CD4-positive, CD25-positive, alpha-beta regulatory T cell (primary cell): ENCODE data around the gene TLE4. TPM values are rescaled to one million over a fixed set of nuclear protein-coding genes. Genes with fewer than 3 reads are reported as not detected.

Experiments
- ATAC-seq, 2 donors: fragments of 150-1000 bp; cut with Tn5 transposase; one replicate each; pipeline ENCODE4 v1.10.0; 2021; ENCODE audit warnings: low read depth in 2 of 2, moderate number of reproducible peaks in 2 of 2, moderate library complexity in 1 of 2
- DNase-seq, 3 donors: peaks; one replicate each; pipeline versions ENCODE4 v3.0.0 to v3.0.0-alpha.2; 2012 to 2022; ENCODE audit warnings: mixed read lengths in 1 of 3
- H3K27ac ChIP-seq: one replicate; pipeline ENCODE4 v1.7.0; 2013; ENCODE audit warnings: mild to moderate bottlenecking, low read length; ENCODE audit not compliant: insufficient read depth, poor library complexity, severe bottlenecking
- H3K27me3 ChIP-seq: one replicate; pipeline ENCODE4 v1.7.0; 2013; ENCODE audit warnings: low read length; ENCODE audit not compliant: control insufficient read depth, insufficient read depth
- H3K36me3 ChIP-seq: one replicate; pipeline ENCODE4 v1.7.0; 2013; ENCODE audit warnings: mild to moderate bottlenecking, low read length, moderate library complexity; ENCODE audit not compliant: control insufficient read depth, insufficient read depth
- H3K4me1 ChIP-seq: 2 replicates; pipeline ENCODE4 v1.7.0; 2013; ENCODE audit warnings: mild to moderate bottlenecking, low read length; ENCODE audit not compliant: insufficient read depth, control insufficient read depth, poor library complexity, severe bottlenecking
- H3K4me3 ChIP-seq: one replicate; pipeline ENCODE4 v1.7.0; 2013; ENCODE audit warnings: low read depth, mild to moderate bottlenecking, low read length, moderate library complexity
- H3K9me3 ChIP-seq, 2 experiments: 1 replicate in 1 of 2; 2 replicates in 1 of 2; pipeline ENCODE4 v1.7.0; 2013; ENCODE audit warnings: low read length in 2 of 2, mild to moderate bottlenecking in 1 of 2, moderate library complexity in 1 of 2; ENCODE audit not compliant: control insufficient read depth in 2 of 2
- H3K27ac Mint-ChIP-seq, 3 donors: one replicate each; pipeline ENCODE4 v1.8.0; 2020 to 2022; ENCODE audit warnings: mild to moderate bottlenecking in 3 of 3, mixed read lengths in 3 of 3, moderate library complexity in 2 of 3
- H3K27me3 Mint-ChIP-seq: one replicate; pipeline ENCODE4 v1.8.0; 2022; ENCODE audit warnings: mild to moderate bottlenecking, mixed read lengths
- H3K36me3 Mint-ChIP-seq: one replicate; pipeline ENCODE4 v1.8.0; 2020; ENCODE audit warnings: mixed read lengths
- H3K4me1 Mint-ChIP-seq, 4 donors: one replicate each; pipeline ENCODE4 v1.8.0; 2020 to 2022; ENCODE audit warnings: mixed read lengths in 4 of 4, mild to moderate bottlenecking in 1 of 4
- H3K4me3 Mint-ChIP-seq, 4 donors: one replicate each; pipeline ENCODE4 v1.8.0; 2020 to 2022; ENCODE audit warnings: mild to moderate bottlenecking in 4 of 4, mixed read lengths in 4 of 4, moderate library complexity in 3 of 4
- H3K9me3 Mint-ChIP-seq, 7 donors: one replicate each; pipeline ENCODE4 v1.8.0; 2020 to 2022; ENCODE audit warnings: mixed read lengths in 7 of 7, mild to moderate bottlenecking in 3 of 7, moderate library complexity in 2 of 7
- polyA plus RNA-seq, 4 donors: library from polyadenylated mRNA; unstranded; fragments of 300-500 nt; fragmentation: Illumina TruSeq; gene quantifications; one replicate each; pipeline ENCODE4 v1.2.3, GENCODE V29; 2021
- total RNA-seq: library from RNA; stranded (reverse); gene quantifications from one replicate; pipeline ENCODE4 v1.2.3, GENCODE V29; 2022

The TLE4 gene
- total and polyA plus RNA-seq, 5 donors from 2014 or later, result 16.2 to 127 (median 24.0) TPM

DNA sequence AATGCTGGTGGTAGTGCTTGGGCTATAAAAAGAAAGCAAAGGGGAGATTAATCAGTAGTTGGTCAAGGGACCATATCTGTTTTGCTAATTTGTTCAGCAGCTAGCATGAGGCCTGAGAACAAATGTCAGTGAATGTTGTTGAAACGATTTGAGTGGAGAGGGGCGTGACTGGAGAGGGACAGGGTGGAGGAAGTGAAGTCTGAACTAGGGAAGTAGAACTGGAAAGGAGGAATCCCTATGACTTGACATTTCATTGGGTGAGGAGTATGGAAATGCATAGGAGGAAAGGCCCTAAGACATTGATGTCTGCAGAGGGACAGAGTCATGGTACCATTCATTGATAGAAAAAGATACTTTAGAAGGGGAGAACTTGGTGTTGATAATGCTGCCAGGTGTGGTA, 19.7 kb downstream of the TLE4 start:
- Mint-ChIP-seq H3K27ac (peak overlapping the region in 2 of 3 donors; percentile 30 to 59), H3K27me3 (no peaks in the 10 kb centered on the region), H3K4me1 (peaks cover 44 to 71% (median 56%) of the 10 kb centered on the region in 4 donors), H3K9me3 (peaks cover 0 to 2% (median 0%) of the 10 kb centered on the region in 7 donors), H3K4me3 (peak overlapping the region in 1 of 4 donors; percentile 8), H3K36me3 (peaks cover 15% of the 10 kb centered on the region)
- H3K4me3 ChIP-seq, result no peak overlapping the region
- no peaks in the 10 kb centered on the region for H3K9me3 ChIP-seq
- peaks cover 5% of the 10 kb centered on the region for H3K4me1 ChIP-seq
- DNase-seq (no peak), ATAC-seq (no peak)
- H3K36me3 ChIP-seq, result peaks cover 2% of the 10 kb centered on the region
- no peak overlapping the region for H3K27ac ChIP-seq
- no peaks in the 10 kb centered on the region for H3K27me3 ChIP-seq

- H3K36me3 ChIP-seq, result no peaks in the 10 kb centered on the region
- H3K4me3 ChIP-seq, result peak overlapping the region; percentile 37
- Mint-ChIP-seq H3K4me1 (peaks cover 50 to 79% (median 63%) of the 10 kb centered on the region in 4 donors), H3K4me3 (peak overlapping the region; percentile 15 to 58 (median 42)), H3K27ac (peak overlapping the region in 1 of 3 donors; percentile 22), H3K9me3 (peaks cover 0 to 2% (median 0%) of the 10 kb centered on the region in 7 donors), H3K36me3 (peaks cover 20% of the 10 kb centered on the region), H3K27me3 (no peaks in the 10 kb centered on the region)
- H3K9me3 ChIP-seq, result no peaks in the 10 kb centered on the region
- peaks cover 5% of the 10 kb centered on the region for H3K4me1 ChIP-seq
- H3K27me3 ChIP-seq, result no peaks in the 10 kb centered on the region
- no peak overlapping the region for H3K27ac ChIP-seq
- DNase-seq (peak in 2 of 3 donors; percentile 33 to 67), ATAC-seq (peak in 1 of 2 donors; percentile 44)
These were observed 21.1 kb downstream of the TLE4 start for GRCh38 chr9:79592726-79593493.

DNA sequence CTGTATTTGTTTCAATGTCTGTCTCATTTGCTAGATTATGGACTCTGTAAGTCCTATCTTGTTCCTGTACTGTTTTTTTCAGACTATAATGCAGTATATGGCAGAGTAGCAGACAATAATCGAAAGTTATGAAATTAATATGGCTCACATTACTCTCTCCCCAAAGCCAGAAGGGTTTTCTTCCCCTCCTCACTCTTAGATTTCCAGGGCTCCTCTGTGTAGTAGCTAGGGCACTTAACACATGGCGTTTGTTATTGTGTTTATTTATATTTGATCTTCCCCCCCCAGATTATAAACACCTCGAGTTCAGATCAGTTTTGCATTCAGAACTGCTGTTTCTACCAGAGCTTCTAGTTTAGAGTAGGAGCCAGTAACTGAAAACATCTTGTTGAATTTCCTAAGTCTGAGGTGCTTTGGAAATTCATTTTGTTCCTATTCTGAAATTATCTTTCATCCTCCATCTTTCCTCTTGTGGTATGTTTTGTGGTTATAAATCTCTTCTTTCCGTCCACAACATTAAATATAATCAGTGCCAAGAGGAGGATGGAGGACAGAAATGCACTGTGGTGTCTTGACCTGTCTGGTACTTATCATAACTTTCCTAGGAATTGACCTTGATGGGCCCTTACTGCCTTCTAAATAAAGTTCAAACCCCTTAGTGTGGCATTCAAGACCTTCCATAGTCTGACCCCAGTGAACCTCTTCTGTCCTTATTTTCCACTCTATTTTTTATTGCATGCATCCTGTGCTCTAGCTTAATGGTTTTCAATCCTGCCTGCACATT, 27.0 kb downstream of the TLE4 start:
- no peak overlapping the region for H3K4me3 ChIP-seq
- ATAC-seq (no peak), DNase-seq (no peak)
- no peaks in the 10 kb centered on the region for H3K27me3 Mint-ChIP-seq
- peaks cover 12% of the 10 kb centered on the region for H3K4me1 ChIP-seq
- peak overlapping the region in 2 of 3 donors; percentile 60 to 77 for H3K27ac Mint-ChIP-seq
- no peaks in the 10 kb centered on the region for H3K36me3 ChIP-seq
- H3K4me3 Mint-ChIP-seq, result peak overlapping the region in 1 of 4 donors; percentile 5
- H3K36me3 Mint-ChIP-seq, result peaks cover 38% of the 10 kb centered on the region
- H3K27me3 ChIP-seq, result no peaks in the 10 kb centered on the region
- peaks cover 40 to 72% (median 56%) of the 10 kb centered on the region in 4 donors for H3K4me1 Mint-ChIP-seq
- H3K9me3 Mint-ChIP-seq, result peaks cover 0 to 11% (median 0%) of the 10 kb centered on the region in 7 donors
- H3K27ac ChIP-seq, result no peak overlapping the region
- H3K9me3 ChIP-seq, result no peaks in the 10 kb centered on the region

- Mint-ChIP-seq H3K27ac (peak overlapping the region in 1 of 3 donors; percentile 18), H3K27me3 (no peaks in the 10 kb centered on the region), H3K4me3 (no peak overlapping the region), H3K9me3 (peaks cover 0 to 11% (median 0%) of the 10 kb centered on the region in 7 donors), H3K36me3 (peaks cover 33% of the 10 kb centered on the region), H3K4me1 (peaks cover 27 to 57% (median 43%) of the 10 kb centered on the region in 4 donors)
- DNase-seq, result no peak
- Histone ChIP-seq H3K27me3 (no peaks in the 10 kb centered on the region), H3K27ac (no peak overlapping the region), H3K9me3 (no peaks in the 10 kb centered on the region), H3K36me3 (no peaks in the 10 kb centered on the region), H3K4me1 (peaks cover 12% of the 10 kb centered on the region), H3K4me3 (no peak overlapping the region)
- no peak for ATAC-seq
These were observed 28.7 kb downstream of the TLE4 start for GRCh38 chr9:79600466-79600865.

- peaks cover 29% of the 10 kb centered on the region for H3K36me3 Mint-ChIP-seq
- ATAC-seq, result no peak
- H3K4me3 Mint-ChIP-seq, result no peak overlapping the region
These were observed 31.6 kb downstream of the TLE4 start for GRCh38 chr9:79603222-79603920.

GRCh38 chr9:79604149-79604548, 32.4 kb downstream of the TLE4 start:
- Histone ChIP-seq H3K36me3 (no peaks in the 10 kb centered on the region), H3K27ac (no peak overlapping the region), H3K9me3 (no peaks in the 10 kb centered on the region), H3K4me3 (no peak overlapping the region), H3K4me1 (peaks cover 12% of the 10 kb centered on the region), H3K27me3 (no peaks in the 10 kb centered on the region)
- no peak for DNase-seq
- Mint-ChIP-seq H3K27me3 (no peaks in the 10 kb centered on the region), H3K9me3 (peaks cover 0 to 15% (median 0%) of the 10 kb centered on the region in 7 donors), H3K4me1 (peaks cover 13 to 49% (median 27%) of the 10 kb centered on the region in 4 donors), H3K4me3 (no peak overlapping the region), H3K36me3 (peaks cover 29% of the 10 kb centered on the region), H3K27ac (no peak overlapping the region)
- no peak for ATAC-seq

More at GRCh38 chr9:79603222-79603920, 31.6 kb downstream of the TLE4 start:
- no peak overlapping the region for H3K4me3 ChIP-seq
- H3K27me3 ChIP-seq, result no peaks in the 10 kb centered on the region
- H3K4me1 ChIP-seq, result peaks cover 12% of the 10 kb centered on the region
- no peak for DNase-seq
- H3K9me3 ChIP-seq, result no peaks in the 10 kb centered on the region
- peaks cover 0 to 15% (median 0%) of the 10 kb centered on the region in 7 donors for H3K9me3 Mint-ChIP-seq
- peaks cover 13 to 54% (median 35%) of the 10 kb centered on the region in 4 donors for H3K4me1 Mint-ChIP-seq
- no peak overlapping the region for H3K27ac Mint-ChIP-seq
- H3K36me3 ChIP-seq, result no peaks in the 10 kb centered on the region
- no peaks in the 10 kb centered on the region for H3K27me3 Mint-ChIP-seq
- H3K27ac ChIP-seq, result no peak overlapping the region

DNA sequence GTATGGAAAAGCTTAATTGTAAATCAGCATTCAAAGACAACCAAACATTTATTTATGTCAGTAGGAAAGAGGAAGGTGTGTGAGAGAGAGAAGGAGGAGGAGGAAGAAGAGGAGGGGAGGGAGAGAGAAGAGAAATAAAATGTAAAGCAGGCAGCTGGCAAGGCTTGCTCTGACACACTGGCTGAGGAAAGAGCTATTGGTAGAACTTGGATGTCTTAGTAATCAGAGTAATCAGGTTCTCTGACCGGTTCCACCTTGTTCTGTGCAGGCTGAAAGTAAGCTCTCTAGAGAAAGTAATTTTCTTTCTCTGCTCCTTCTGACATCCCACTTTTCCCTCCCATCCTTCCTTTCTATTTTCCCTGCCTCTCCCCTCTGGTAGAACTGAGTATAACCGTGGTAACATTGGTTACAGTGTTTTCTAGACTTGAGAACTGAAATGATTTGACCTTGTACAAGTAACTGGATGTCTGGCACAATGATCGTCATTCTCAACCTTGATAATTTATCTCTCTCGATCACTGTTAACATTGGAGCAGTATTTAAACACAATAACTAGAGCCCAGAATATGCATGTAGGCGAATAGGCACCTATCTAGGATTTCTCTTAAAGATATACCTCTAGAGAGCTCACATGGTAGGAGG, 33.3 kb downstream of the TLE4 start:
- H3K9me3 Mint-ChIP-seq, result peaks cover 0 to 15% (median 0%) of the 10 kb centered on the region in 7 donors
- H3K4me1 ChIP-seq, result peaks cover 12% of the 10 kb centered on the region
- no peaks in the 10 kb centered on the region for H3K9me3 ChIP-seq
- peaks cover 6 to 49% (median 24%) of the 10 kb centered on the region in 4 donors for H3K4me1 Mint-ChIP-seq
- H3K27ac Mint-ChIP-seq, result no peak overlapping the region
- no peaks in the 10 kb centered on the region for H3K27me3 Mint-ChIP-seq
- no peak overlapping the region for H3K4me3 Mint-ChIP-seq
- peaks cover 26% of the 10 kb centered on the region for H3K36me3 Mint-ChIP-seq
- DNase-seq (no peak), ATAC-seq (no peak)
- H3K36me3 ChIP-seq, result no peaks in the 10 kb centered on the region
- H3K4me3 ChIP-seq, result no peak overlapping the region
- no peaks in the 10 kb centered on the region for H3K27me3 ChIP-seq
- H3K27ac ChIP-seq, result no peak overlapping the region
